Prostate gland (tissue), 2 donors: ENCODE measurements around the gene SNAP29.

Source experiments
- CTCF ChIP-seq, 4 experiments: fragments of 200-600 bp in 2 of 4; fragments of 450-650 bp in 2 of 4; sonication (generic) in 2 of 4; IDR thresholded peaks; 1 replicate in 3 of 4; 2 replicates in 1 of 4; pipeline ENCODE4 v1.5.1; 2016 to 2019; ENCODE audit warnings: antibody characterized with exemption in 4 of 4, mild to moderate bottlenecking in 2 of 4, moderate library complexity in 2 of 4
- POLR2A ChIP-seq: fragments of 450-650 bp; IDR thresholded peaks from one replicate; pipeline ENCODE4 v1.6.1; 2016; ENCODE audit warnings: antibody characterized with exemption, mild to moderate bottlenecking
- POLR2AphosphoS5 ChIP-seq: sonication (generic); formaldehyde crosslinking; IDR thresholded peaks from one replicate; pipeline ENCODE4 v1.6.1; 2017; ENCODE audit warnings: antibody characterized with exemption

DNA sequence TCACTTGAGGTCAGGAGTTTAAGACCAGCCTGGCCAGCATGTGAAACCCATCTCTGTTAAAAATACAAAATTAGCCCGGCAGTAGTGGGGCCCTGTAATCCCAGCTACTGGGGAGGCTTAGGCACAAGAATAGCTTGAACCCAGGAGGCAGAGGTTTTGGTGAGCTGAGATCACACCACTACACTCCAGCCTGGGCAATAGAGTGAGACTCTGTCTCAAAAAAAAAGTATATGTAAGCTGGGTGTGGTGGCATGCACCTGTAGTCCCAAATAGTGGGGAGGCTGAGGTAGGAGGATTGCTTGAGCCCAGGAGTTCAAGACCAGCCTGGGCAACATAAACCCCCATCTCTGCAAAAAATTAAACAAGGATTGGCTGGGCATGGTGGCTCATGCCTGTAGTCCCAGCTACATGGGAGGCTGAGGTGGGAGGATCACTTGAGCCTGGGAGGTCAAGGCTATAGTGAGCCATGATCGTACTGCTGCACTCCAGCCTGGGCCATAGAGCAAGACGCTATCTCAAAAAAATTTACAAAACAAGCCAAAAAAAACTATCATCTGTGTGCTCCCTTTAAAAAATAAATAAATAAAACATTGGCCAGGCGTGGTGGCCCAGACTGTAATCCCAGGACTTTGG, 69.2 kb downstream of the SNAP29 start:
- TF ChIP-seq CTCF (IDR thresholded peaks at IDR 0.05) (no peak), POLR2AphosphoS5 (no peak), POLR2A (no peak)
